Tibial nerve (tissue), 4 donors: ENCODE measurements around the gene LIPC. TPM values are rescaled to one million over a fixed set of nuclear protein-coding genes. Genes with fewer than 3 reads are reported as not detected.

ENCODE experiments used
- DNase-seq, 2 donors: peaks; one replicate each; pipeline ENCODE4 v3.0.0-alpha.2; 2019; ENCODE audit warnings: low spot score in 2 of 2
- H3K27ac ChIP-seq, 4 donors: fragments of 200-600 bp; sonication (generic) in 3 of 4; one replicate each; pipeline ENCODE4 v1.5.1; 2017 to 2019; ENCODE audit warnings: mild to moderate bottlenecking in 1 of 4
- H3K27me3 ChIP-seq, 2 donors: fragments of 200-600 bp; sonication (generic) in 1 of 2; one replicate each; pipeline versions ENCODE4 v1.5.1 to v1.6.0; 2017 to 2019
- H3K36me3 ChIP-seq, 3 donors: fragments of 200-600 bp; sonication (generic); one replicate each; pipeline ENCODE4 v1.5.1; 2018 to 2019
- H3K4me1 ChIP-seq, 4 donors: fragments of 200-600 bp; sonication (generic) in 3 of 4; one replicate each; pipeline ENCODE4 v1.5.1; 2017 to 2019
- H3K4me3 ChIP-seq, 4 donors: fragments of 200-600 bp; sonication (generic) in 3 of 4; one replicate each; pipeline ENCODE4 v1.5.1; 2017 to 2019; ENCODE audit warnings: mild to moderate bottlenecking in 1 of 4, moderate library complexity in 1 of 4
- H3K9me3 ChIP-seq, 4 donors: fragments of 200-600 bp; sonication (generic) in 3 of 4; one replicate each; pipeline ENCODE4 v1.5.1; 2017 to 2019
- EP300 ChIP-seq, 2 donors: sonication (generic); formaldehyde crosslinking; IDR thresholded peaks; one replicate each; pipeline ENCODE4 v1.6.1; 2017; ENCODE audit warnings: antibody characterized with exemption in 2 of 2, mild to moderate bottlenecking in 1 of 2
- POLR2A ChIP-seq, 2 donors: fragments of 450-650 bp; IDR thresholded peaks; one replicate each; pipeline ENCODE4 v1.6.1; 2017; ENCODE audit warnings: antibody characterized with exemption in 2 of 2, mild to moderate bottlenecking in 2 of 2, moderate library complexity in 2 of 2
- WGBS, 2 donors: methylation state at CpG; one replicate each; pipeline ENCODE4 v1.1.5; 2018; 5-methylcytosine and 5-hydroxymethylcytosine counted together
- total RNA-seq, 4 donors: library from RNA; depleted of rRNA; stranded (reverse); fragments of >200 nt; gene quantifications; one replicate each; pipeline ENCODE4 v1.1.0, GENCODE V29; 2016
- TF ChIP-seq, protein P1 (sequence below), 5 experiments: fragments of 200-600 bp in 3 of 5; fragments of 450-650 bp in 2 of 5; sonication (generic) in 3 of 5; IDR thresholded peaks; one replicate each; pipeline ENCODE4 v1.5.1; 2016 to 2019; ENCODE audit warnings: antibody characterized with exemption in 5 of 5, mild to moderate bottlenecking in 3 of 5, moderate library complexity in 2 of 5

The LIPC gene
- total RNA-seq, 4 donors from 2014 or later, result 11.2 to 18.4 (median 14.7) TPM

DNA sequence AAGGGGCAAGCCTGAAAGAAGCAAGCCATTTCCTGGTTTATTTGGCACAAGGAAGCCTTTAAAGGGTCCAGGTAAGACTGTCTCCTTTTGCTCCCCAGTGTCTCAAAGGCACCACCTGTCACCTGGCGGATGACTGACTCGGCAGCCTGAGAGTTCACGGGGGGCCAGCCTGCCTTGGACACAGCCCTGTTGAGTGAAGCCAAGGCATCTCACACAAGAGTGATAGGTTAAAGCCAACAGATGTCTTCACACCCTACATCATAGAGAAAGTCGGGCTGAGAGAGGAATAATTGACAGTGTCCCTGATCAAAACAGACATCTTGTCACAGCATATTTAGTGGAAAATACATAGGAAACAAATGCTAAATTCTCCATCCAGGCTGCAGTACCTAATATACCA, 28.2 kb upstream of the LIPC start:
- no peak for DNase-seq
- Histone ChIP-seq H3K27ac (no peak overlapping the region), H3K27me3 (no peaks in the 10 kb centered on the region), H3K9me3 (no peaks in the 10 kb centered on the region), H3K4me3 (no peak overlapping the region), H3K36me3 (no peaks in the 10 kb centered on the region), H3K4me1 (no peaks in the 10 kb centered on the region)
- TF ChIP-seq, protein P1, sequence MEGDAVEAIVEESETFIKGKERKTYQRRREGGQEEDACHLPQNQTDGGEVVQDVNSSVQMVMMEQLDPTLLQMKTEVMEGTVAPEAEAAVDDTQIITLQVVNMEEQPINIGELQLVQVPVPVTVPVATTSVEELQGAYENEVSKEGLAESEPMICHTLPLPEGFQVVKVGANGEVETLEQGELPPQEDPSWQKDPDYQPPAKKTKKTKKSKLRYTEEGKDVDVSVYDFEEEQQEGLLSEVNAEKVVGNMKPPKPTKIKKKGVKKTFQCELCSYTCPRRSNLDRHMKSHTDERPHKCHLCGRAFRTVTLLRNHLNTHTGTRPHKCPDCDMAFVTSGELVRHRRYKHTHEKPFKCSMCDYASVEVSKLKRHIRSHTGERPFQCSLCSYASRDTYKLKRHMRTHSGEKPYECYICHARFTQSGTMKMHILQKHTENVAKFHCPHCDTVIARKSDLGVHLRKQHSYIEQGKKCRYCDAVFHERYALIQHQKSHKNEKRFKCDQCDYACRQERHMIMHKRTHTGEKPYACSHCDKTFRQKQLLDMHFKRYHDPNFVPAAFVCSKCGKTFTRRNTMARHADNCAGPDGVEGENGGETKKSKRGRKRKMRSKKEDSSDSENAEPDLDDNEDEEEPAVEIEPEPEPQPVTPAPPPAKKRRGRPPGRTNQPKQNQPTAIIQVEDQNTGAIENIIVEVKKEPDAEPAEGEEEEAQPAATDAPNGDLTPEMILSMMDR (IDR thresholded peaks at IDR 0.05), result no peak
- no peak for TF ChIP-seq EP300 (IDR thresholded peaks at IDR 0.05)
- 76 to 83% methylated on average over 4 of the region's 4 CpGs for WGBS, 2 donors

DNA sequence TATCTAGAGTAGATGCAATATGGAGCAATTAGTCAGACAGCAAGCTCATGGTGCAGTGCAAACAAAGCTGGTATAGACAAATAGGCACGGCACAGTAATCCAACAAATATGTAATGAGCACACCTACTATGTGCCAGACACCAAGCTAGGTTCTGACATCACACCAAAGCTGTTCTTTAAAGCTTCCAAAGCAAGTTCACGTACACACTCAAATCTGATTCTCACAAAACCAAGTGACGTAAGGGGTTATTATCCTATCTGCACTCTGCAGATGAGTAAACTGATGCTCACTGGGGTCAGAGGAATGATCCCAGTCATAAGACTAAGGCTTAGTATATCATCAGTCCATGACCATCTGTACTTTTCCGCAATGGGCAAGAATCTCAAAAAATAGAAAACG, 27.8 kb upstream of the LIPC start:
- no peak for DNase-seq
- TF ChIP-seq, protein P1 (IDR thresholded peaks at IDR 0.05), result no peak
- no peak for TF ChIP-seq EP300 (IDR thresholded peaks at IDR 0.05)
- TF ChIP-seq POLR2A (IDR thresholded peaks at IDR 0.05), result no peak
- no peaks in the 10 kb centered on the region for H3K36me3 ChIP-seq
- no peak overlapping the region for H3K27ac ChIP-seq
- 94 to 97% methylated on average over 5 of the region's 5 CpGs for WGBS, 2 donors
- H3K4me3 ChIP-seq, result no peak overlapping the region
- no peaks in the 10 kb centered on the region for H3K4me1 ChIP-seq
- H3K9me3 ChIP-seq, result no peaks in the 10 kb centered on the region
- no peaks in the 10 kb centered on the region for H3K27me3 ChIP-seq

DNA sequence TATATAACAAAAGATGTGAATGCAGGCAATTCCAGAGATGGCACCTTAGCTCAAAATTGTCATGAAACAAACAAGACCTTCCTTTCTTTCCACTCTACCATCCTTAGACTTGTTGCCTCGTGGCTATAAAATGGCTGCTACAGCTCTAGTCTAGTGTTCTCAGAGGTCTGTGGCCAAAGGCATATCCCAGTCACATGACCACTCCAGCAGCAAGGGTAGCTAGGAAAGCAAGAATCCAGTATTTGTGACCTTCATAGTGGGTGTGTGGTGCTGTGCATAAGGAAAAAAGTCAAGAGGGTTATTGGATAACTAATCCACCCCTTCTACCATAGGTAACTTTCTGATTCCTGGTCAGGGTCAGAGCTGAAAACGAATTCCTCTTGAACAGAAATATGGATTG, 27.1 kb upstream of the LIPC start:
- TF ChIP-seq EP300 (IDR thresholded peaks at IDR 0.05), result no peak
- no peak for TF ChIP-seq POLR2A (IDR thresholded peaks at IDR 0.05)
- TF ChIP-seq, protein P1 (IDR thresholded peaks at IDR 0.05), result no peak

DNA sequence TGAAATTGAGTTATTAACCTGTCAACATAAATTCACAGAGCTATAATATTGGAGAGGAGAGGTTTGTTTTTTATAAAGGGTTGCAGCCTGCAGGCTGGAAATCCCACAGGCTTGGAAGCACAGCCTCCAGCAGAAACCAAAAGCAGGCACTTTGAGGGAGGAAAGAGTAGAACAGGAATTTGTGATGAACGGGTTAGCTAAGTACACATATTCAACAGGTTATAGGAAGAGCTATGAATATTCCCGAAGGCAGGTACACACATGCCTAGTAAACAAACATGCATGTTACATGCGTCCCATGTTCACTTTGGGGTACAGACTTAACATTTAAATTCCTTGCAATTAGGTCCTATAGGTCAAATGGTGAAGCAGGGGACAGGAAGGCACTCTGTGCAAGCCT, 25.9 kb upstream of the LIPC start:
- H3K9me3 ChIP-seq, result no peaks in the 10 kb centered on the region
- 74 to 92% methylated on average over 3 of the region's 3 CpGs for WGBS, 2 donors
- no peaks in the 10 kb centered on the region for H3K4me1 ChIP-seq
- no peak overlapping the region for H3K4me3 ChIP-seq
- no peak overlapping the region for H3K27ac ChIP-seq
- no peak for TF ChIP-seq EP300 (IDR thresholded peaks at IDR 0.05)
- no peak for TF ChIP-seq POLR2A (IDR thresholded peaks at IDR 0.05)
- TF ChIP-seq, protein P1 (IDR thresholded peaks at IDR 0.05), result no peak
- no peaks in the 10 kb centered on the region for H3K27me3 ChIP-seq
- no peaks in the 10 kb centered on the region for H3K36me3 ChIP-seq
- DNase-seq, result no peak

More for the DNA sequence above, 27.1 kb upstream of the LIPC start:
- H3K9me3 ChIP-seq, result no peaks in the 10 kb centered on the region
- no peaks in the 10 kb centered on the region for H3K27me3 ChIP-seq
- H3K4me3 ChIP-seq, result no peak overlapping the region
- no peak overlapping the region for H3K27ac ChIP-seq
- WGBS, 2 donors, result 87 to 89% methylated on average over 2 of the region's 2 CpGs
- H3K4me1 ChIP-seq, result no peaks in the 10 kb centered on the region
- H3K36me3 ChIP-seq, result no peaks in the 10 kb centered on the region
- no peak for DNase-seq

DNA sequence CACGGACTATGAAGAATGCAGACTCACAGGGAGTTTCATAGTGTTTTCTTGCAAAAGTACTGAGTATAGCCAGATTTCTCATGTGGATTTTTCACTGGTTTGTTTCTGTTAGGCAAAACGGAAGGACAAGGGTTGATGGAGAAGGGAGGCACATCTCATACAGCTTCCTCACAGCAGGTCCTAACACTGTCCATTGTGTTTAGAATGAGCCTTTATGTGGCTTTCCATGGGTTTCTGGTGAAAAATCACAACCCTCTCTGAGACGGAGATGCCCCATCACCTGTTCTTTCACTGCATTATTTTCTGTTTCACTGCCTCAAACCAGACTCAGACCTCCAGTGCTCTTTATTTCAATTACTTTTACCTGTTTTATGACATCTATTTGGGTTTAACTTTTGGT, 25.0 kb upstream of the LIPC start:
- H3K4me1 ChIP-seq, result no peaks in the 10 kb centered on the region
- DNase-seq, result no peak
- no peaks in the 10 kb centered on the region for H3K9me3 ChIP-seq
- H3K4me3 ChIP-seq, result no peak overlapping the region
- H3K27me3 ChIP-seq, result no peaks in the 10 kb centered on the region
- H3K27ac ChIP-seq, result no peak overlapping the region
- TF ChIP-seq, protein P1 (IDR thresholded peaks at IDR 0.05), result no peak
- TF ChIP-seq EP300 (IDR thresholded peaks at IDR 0.05), result no peak
- TF ChIP-seq POLR2A (IDR thresholded peaks at IDR 0.05), result no peak
- WGBS, 2 donors, result 79 to 83% methylated on average over 3 of the region's 3 CpGs
- no peaks in the 10 kb centered on the region for H3K36me3 ChIP-seq
